Inferior parietal cortex (tissue), 1 donor: ENCODE results near the gene TMEM45A.
"Not testable (repeated sequence)": the region's sequence is repeated elsewhere in the genome, so short reads cannot be mapped to it uniquely, and the experiment has no call there.

Experiments
- DNase-seq: peaks from one replicate; pipeline ENCODE4 v3.0.0-alpha.2; 2016; ENCODE audit errors: extremely low spot score

TMEM45A gene

GRCh38 chr3:100533176-100533575, 40.8 kb downstream of the TMEM45A start:
- DNase-seq, result no peak

- no peak for DNase-seq
Observed at GRCh38 chr3:100535610-100535943, 43.2 kb downstream of the TMEM45A start.

GRCh38 chr3:100536093-100536492, 43.7 kb downstream of the TMEM45A start:
- no peak for DNase-seq

- DNase-seq, result no peak
Observed at GRCh38 chr3:100537646-100538338, 45.4 kb downstream of the TMEM45A start.

- DNase-seq, result no peak
Observed at GRCh38 chr3:100538339-100538706, 45.9 kb downstream of the TMEM45A start.

- DNase-seq, result no peak
Observed at GRCh38 chr3:100540791-100541334, 48.4 kb downstream of the TMEM45A start.

GRCh38 chr3:100541428-100541827, 49.0 kb downstream of the TMEM45A start:
- not testable (repeated sequence) for DNase-seq

- no peak for DNase-seq
Observed at GRCh38 chr3:100545371-100545770, 53.0 kb downstream of the TMEM45A start.

- DNase-seq, result no peak
Observed at GRCh38 chr3:100546020-100546744, 53.8 kb downstream of the TMEM45A start.

- DNase-seq, result no peak
Observed at GRCh38 chr3:100548053-100548452, 55.6 kb downstream of the TMEM45A start.

GRCh38 chr3:100553618-100554372, 61.4 kb downstream of the TMEM45A start:
- DNase-seq, result no peak

- DNase-seq, result no peak
Observed at GRCh38 chr3:100554373-100554676, 61.9 kb downstream of the TMEM45A start.

- DNase-seq, result no peak
Observed at GRCh38 chr3:100556673-100557310, 64.4 kb downstream of the TMEM45A start.

GRCh38 chr3:100558233-100558632, 65.8 kb downstream of the TMEM45A start:
- DNase-seq, result no peak

GRCh38 chr3:100560426-100560825, 68.0 kb downstream of the TMEM45A start:
- DNase-seq, result no peak

GRCh38 chr3:100561459-100562158, 69.2 kb downstream of the TMEM45A start:
- no peak for DNase-seq

- no peak for DNase-seq
Observed at GRCh38 chr3:100562224-100562857, 69.9 kb downstream of the TMEM45A start.

GRCh38 chr3:100563228-100563627, 70.8 kb downstream of the TMEM45A start:
- DNase-seq, result no peak

- DNase-seq, result no peak
Observed at GRCh38 chr3:100563652-100564211, 71.3 kb downstream of the TMEM45A start.

- DNase-seq, result no peak
Observed at GRCh38 chr3:100570811-100571210, 78.4 kb downstream of the TMEM45A start.

GRCh38 chr3:100574536-100574935, 82.1 kb downstream of the TMEM45A start:
- DNase-seq, result no peak
